Measurements from ENCODE around the gene CASP12.
A peak's percentile ranks its signal among the peaks of the same experiment; 100 is the strongest.

Gene CASP12

DNA sequence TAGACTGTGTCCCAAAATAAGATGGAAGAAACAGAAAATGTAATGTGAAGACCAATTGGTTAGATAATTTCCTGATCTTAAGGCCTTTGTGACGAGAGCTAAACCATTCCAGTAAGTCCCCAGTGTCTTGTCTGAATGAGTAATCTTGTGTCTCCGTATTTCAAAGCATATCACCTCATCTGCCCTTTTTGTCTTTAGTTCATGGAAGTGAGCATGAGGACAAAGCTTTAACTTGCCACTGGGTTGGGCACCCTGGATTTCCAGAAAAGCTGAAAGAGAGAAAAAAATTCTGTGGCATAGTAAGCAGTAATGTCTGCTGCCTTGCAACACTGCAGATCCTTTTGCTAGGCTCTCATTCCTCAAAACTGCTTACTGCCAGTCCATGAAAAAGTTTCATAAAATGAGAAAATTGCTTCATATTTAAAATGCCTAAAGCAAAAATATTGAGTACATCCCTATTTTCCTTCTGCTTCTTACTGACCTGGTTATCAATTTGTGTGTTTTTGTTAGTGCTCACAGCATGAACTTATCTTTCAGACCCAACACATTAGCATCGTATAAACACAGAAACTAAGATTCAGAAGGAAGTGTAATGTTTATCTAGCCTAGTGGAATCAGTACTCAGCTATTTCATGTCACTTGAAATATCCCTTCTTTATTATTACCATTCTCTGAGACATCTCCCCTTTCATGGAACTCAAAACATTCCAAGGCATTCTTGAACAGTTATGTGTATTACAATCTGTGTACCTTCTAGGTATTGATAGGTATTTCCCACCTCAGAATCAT, 5.3 kb downstream of the CASP12 start:
- no peak for DNase-seq (ENCODE audit: low read depth in 2 of 2)

DNA sequence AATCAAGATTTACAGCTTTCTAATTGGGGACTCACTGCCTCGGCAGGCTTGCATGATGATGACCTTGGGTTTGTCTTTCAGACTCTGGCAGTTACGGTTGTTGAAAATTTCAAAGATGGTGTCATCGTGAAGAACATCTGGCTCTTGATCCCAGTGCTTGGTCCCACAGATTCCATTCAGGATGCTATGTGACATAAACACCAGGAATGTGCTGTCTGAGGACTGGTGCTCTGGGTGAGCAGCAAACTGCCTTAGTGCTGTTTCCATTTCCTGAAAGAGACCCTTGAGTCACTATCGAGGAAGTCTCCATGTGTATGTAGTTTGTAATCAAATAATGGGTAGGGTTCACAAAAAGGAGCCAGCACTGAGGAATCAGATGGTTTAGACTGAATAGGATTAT, 7.1 kb downstream of the CASP12 start:
- DNase-seq (ENCODE audit: low read depth in 2 of 2) = peak; percentile 47 to 57

DNA sequence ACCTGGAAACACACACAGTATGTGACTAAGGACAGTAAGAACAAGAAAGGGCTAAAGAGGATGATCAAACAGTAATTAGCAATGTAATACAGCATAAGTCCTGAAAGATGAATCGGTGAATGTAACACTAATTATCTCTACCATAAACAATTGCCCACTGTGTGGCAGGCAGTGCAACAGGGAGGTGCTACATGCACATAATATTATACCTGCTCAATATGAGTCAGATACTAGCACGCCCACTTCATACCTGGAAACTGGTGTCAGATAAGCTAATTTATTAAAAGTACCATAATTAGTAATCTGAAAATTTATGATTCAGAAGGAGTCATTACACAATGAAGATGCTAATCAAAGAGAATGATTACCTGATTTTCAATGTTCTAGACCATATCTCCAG, 14.9 kb downstream of the CASP12 start:
- DNase-seq (ENCODE audit: low read depth in 2 of 2) = no peak

DNA sequence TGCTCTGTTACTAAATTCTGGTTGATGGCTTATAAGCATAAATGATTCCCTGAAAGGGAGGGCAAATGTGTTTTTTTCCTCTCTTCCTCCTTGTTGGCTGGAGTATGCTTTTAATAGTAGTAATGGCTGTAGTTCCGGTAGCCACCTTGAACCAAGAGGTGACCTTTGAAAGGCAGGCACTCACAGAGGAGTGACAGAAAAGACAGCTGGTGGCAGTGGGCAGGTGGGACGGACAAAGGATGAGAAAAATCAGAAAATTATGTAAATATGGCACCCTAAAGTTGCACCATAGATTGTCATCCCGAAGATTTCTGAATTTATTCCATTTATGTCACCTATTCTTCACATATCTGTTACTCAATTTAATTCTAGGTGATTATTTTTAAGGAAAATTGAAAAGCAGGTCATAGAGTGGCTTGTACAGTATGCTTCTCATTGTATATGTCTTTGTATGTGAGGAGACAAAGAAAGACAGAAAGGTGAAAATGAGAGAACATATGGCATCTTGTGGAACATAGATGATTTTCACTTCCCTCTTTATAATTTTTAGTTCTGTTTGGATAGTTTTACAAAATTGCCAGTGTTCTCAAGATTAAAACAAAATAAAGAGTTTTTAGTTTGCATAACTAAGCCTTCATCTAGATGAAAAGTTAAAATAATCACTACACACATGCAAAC, 17.0 kb downstream of the CASP12 start:
- DNase-seq (ENCODE audit: low read depth in 2 of 2) = no peak

DNA sequence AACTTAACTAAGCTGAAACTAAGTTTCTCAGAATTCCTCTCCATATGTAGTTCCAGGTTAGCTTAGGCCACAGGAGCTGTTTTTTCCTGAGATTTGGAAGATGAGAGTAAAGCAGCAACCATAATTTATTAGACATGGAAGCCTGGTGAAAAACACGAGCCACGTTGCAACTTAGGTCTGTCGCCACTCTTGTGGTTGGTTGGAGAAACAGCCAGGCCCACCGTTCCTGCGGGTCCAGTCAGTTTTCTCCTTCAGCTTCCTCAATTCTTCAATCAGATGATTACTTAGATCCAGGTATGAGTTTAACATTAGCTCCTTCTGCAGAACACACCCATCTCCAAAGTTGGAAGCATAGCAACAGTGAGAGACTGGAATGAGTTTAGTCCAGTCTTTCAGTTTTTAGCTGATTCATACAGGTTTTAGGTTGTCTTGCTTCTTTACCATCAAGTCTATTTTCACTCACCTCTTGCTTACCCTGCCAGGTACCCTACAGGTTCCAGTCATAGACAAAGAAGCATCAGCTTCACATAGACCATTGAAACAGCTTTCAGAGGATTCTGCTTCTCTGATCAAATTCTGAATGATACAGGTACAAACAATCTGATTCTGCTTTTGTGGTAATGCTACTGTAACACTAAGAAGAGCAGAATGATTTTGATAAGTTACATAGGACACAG, 18.6 kb downstream of the CASP12 start:
- no peak for DNase-seq (ENCODE audit: low read depth in 2 of 2)

DNA sequence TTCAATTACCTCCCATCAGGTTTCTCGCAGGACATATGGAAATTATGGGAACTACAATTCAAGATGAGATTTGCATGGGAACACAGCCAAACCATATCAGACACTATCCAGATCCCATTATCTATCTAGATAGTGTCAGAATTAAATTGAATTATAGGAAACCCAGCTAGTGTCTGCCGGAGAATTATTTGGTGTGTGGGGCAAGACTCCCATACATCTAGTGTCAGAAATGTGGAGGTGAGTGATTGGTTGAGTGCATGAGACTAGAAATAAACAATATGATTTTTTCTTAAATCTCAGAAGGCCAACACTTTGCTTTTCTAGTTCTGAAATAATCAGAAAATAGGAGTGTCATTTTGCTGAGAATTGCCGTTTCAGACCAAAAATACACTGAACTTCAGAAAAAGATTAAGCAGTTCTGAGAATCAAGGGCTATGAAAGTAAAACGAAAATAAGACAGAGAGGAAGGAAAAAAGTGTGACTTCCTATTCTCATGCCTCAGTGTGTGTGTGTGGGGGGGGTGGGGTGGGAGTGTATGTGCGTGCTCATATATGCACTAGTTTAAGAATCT, 21.3 kb downstream of the CASP12 start:
- DNase-seq (ENCODE audit: low read depth in 2 of 2) = no peak

DNA sequence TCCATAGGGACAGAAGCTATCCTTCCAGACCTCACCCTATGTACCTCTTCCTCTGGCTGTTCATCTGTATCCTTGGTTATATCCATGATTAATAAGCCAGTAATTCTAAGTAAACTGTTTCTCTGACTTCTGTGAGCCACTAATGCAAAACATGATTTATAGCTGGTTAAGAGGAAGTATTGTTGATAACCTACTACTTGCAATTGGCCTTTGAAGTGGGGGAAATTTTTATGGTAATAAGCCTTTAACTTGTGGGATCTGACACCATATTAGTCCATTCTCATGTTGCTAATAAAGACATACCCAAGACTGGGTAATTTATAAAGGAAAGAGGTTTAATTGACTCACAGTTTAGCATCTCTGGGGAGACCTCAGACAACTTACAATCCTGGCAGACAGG, 21.9 kb downstream of the CASP12 start:
- DNase-seq (ENCODE audit: low read depth in 2 of 2) = no peak

DNA sequence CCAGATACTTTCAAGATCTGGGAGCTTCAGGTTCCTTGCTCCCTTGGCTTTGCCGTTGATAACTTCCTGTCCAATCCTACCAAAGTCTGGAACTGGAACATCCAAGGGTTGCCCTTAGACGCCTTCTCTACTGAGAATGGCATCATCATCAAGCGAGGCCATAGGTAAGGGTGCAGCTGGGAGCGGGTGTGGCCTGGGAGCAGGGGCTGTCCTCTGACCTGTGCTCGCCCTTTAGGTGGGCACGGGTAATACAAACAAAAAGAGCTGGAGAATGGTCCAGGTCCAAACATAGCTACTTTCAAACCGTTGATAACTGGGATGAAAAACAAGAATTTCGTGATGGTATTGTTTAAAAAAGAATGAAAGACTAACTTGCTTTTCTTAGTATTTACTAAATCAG, 25.0 kb downstream of the CASP12 start:
- DNase-seq (ENCODE audit: low read depth in 2 of 2) = no peak

DNA sequence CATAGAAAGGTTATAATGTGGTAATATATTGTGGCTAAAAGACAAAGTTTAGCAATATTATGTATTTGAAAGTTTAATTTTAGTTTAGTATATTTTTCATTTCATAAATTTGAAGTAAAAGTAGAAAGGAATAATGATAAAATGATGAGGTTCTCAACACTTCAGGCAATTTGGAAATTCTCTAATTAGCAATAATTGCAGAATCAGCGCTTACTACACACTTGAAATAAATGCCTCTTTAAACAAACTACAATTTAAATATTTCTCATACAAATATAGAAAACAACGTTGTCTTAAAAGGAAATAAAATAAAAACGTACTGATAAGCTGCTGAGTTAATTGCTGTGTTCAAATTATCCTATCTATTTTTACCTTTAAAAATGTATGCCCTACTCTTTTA, 25.9 kb downstream of the CASP12 start:
- DNase-seq (ENCODE audit: low read depth in 2 of 2) = no peak

DNA sequence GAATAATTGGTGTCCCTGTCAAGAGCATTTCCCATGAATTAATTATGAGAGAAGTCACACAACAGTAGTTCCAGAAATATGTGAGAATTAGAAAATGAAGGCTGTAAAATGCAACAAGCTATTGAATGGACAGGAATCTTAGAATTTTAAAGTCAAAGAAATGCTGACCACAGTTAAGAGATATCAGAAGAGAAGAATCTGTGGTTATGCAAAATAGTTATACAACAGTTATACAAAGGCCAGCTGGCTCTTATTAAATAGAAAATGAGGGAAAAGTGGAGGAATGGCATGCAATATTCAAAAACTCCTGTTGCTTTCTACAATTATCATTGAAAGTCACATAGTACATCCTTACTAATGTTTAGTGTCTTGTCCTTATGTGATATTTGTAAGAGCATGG, 27.4 kb downstream of the CASP12 start:
- DNase-seq (ENCODE audit: low read depth in 2 of 2) = peak; percentile 54 to 64

DNA sequence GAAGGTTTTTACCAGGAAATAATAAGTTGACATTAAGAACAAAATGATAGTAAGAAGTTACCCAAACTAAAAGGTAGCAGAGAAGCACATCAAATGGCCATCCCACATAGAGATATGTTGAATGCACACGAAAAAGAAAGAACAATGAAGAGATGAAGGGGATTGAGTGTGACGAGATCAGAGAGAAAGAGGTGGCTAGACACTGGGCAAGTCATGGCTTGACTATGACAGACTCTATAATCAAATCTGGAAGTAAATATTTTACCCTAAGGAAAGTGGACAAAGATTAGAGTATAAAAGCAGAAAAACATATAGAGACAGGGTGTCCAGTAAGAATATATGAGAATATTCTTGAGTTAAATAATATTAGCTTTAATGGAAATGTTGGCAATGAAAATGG, 31.4 kb downstream of the CASP12 start:
- no peak for DNase-seq (ENCODE audit: low read depth in 2 of 2)

DNA sequence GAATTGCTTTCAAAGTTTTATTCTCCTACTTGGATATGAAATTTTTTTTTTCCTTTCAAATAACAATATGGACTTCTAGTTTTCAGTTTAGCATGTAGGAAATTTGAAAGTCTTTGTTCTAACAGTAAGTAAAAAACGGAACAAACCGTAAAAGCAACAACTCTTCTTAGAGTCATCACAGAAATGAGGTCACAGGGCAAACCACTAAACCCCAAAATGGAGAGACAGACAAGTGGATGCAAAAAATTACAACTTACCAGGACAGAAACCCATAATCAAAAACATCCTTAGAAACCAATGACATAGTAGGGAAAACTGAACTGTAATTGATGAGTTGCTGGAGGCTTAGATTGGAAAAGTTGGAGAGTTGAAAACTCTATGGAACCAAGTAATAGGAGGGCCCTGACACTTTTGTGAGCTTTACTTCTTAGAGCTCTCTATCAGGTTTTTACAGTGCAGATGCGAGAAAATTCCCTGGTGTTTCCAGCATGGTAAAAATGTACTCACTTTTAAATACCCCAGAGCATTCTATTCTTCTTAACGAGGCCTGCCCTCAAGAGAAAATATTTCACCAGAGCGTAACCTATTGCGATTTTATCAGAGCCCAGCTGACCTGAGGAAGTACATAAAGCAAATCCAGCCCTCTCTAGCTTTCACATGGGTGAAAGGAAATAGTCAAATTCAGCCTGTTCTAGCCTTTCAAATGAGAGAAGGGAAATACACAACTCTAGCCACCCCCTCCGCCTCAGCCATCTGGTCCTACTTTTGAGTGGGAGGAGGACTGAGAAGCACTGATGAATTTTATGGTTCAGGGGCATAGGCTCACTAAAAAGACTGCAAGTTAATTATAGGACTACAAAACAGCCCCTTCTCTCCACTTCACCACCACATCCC, 39.1 kb downstream of the CASP12 start:
- DNase-seq (ENCODE audit: low read depth in 2 of 2) = peak in 1 of 2 experiments; percentile 6

DNA sequence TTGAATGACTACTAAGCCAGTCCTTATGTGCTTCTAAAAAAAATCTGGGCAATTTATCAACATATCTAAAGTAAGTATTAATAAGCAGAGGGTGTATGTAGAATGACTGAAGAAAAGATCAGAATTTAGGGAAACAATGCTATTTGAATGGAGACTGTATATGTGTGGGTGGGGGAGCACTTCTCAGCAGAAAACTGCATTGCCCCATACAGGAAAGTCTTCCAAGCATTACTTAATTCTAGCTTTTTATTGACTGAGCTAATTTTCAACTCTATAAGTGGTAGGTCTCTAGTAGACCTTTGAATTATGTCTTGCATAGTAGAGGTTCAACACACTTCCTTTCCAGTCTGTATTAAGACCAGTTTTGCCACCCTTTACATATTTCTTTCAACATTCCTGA, 41.7 kb downstream of the CASP12 start:
- DNase-seq (ENCODE audit: low read depth in 2 of 2) = no peak

DNA sequence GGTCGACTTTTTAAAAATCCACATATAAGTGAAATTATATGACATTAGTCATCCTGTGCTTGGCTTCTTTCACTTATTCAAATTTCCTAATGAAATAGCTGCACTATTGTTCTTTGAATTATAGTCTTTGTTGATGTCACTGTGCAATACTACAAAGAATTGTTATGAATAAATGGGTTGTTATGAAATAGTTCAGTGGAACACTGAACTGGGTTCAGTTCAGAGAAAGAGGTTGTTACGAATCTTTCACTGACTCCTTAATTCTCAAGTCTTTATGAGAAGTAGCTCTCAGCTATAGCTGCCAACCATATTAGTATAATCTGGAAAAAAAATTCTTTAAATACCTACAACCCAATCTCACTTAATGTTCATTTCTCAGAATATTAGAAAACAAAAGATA, 42.3 kb downstream of the CASP12 start:
- DNase-seq (ENCODE audit: low read depth in 2 of 2) = no peak

DNA sequence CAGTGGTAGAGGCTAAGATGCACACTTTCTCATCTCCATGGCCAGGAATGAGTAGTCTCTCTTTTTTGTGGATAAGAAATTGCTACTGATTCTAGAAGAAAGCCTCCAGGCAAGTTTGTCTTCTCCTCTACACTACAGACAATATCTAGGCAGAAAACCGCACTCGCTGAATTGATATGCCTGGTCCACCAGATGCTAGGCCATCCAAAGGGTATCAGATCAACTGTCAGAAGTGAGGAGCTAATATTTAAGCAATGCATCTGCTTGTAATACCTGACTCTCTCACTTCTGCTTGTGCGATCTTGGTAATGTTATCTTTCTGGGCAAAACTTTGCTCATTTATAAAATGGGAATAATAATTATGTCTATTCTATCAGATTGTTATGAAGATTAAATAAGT, 45.0 kb downstream of the CASP12 start:
- no peak for DNase-seq (ENCODE audit: low read depth in 2 of 2)

DNA sequence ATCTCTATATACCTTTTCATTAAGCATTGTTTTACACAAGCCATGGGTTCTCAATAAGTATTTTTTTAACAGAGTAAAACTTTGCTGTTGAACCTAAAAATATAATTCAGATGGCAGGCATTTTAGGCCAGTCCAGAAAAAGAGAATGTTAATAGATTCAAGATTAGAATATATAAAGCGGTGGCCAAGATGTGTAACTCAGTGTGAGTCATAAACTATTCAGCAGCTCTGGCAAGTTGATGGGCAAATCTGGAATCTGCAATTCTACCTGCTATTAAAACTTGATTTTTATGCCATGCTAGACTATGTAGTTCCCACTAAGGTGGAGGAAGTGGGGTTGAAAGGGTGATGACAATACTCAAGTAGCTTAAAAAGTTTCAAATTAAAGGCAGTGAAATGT, 45.4 kb downstream of the CASP12 start:
- no peak for DNase-seq (ENCODE audit: low read depth in 2 of 2)

DNA sequence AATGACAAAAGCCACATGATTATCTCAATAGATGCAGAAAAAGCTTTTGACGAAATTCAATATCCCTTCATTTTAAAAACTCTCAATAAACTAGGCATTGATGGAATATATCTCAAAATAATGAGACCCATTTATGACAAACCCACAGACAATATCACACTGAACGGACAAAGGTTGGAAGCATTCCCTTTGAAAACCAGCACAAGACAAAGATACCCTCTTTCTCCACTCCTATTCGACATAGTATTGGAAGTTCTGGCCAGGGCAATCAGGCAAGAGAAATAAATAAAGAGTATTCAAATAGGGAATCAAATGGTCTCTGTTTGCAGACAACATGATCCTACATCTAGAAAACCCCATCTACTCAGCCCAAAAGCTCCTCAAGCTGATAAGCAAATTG, 52.0 kb downstream of the CASP12 start:
- no peak for DNase-seq (ENCODE audit: low read depth in 2 of 2)

DNA sequence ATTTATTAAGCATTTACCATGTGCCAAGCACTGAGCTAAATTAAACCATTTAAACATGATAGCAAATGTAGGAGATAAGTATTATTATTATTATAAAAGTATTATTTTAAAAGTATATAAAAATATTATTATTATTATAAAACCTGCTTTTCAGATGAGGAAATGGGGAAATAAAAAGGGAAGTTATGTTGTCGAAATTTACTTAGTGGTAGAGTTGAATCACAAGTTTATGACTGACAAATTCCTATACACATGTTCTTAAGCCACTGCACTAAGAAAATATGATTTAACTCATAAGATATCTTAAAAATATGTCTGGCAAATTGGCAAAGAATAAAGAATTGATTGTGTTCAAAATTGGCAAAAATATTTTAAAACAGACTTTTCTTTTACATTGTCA, 53.8 kb downstream of the CASP12 start:
- no peak for DNase-seq (ENCODE audit: low read depth in 2 of 2)

DNA sequence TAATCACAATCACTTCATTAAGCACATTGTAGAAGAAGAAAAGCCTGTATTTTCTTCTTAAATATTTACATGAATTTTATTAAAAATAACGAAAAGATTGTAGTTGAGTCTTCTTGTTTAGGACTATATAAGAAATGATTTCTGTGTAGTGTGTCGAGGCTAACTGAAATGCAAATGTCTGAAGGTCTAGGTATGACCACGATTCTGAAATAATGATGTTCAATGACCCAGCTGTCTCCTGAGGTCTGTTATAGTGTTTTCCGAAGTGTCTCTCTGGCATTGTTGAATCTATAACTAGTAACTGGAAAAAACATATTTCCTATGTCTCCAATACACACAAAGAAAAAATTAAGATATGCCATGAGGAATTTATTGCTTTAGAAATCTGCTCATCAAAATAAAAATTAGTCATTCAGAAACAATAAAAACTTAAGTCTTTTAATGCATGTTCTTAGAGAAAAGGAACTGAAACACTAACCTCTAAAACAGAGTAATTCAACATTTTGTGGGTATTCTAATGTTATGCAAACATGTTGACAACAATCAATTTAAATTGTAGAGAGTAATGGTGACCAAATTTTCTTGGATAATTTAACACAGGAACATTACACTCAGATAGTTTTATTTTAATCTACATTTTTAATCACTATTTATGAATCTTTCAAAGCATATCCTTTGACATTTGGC, 55.0 kb downstream of the CASP12 start:
- no peak for DNase-seq (ENCODE audit: low read depth in 2 of 2)

DNA sequence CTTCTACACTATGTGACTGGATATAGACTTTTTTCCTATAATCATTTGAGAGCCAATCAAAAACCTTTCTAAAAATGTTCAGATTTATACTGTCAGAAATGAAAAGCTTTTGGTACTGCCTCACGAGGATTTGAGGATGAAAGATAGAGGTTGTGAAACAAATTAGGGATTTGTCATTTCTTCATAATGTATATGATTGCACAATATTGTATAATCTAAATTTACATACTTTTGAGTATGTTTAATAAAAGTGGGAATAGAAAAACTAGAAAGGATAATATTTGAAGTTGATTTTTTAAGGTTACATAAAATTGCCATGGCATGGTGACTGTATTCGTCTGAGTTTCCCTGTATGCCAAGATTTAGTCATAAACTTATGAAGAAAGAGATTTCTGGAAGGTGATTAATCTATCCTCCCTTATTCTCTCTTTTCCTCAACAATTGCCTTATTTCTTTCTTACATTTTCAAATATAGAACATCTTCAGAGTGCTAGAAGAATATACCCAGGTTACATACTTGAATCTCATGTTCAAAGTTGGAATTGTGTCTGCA, 56.2 kb downstream of the CASP12 start:
- no peak for DNase-seq (ENCODE audit: low read depth in 2 of 2)

DNA sequence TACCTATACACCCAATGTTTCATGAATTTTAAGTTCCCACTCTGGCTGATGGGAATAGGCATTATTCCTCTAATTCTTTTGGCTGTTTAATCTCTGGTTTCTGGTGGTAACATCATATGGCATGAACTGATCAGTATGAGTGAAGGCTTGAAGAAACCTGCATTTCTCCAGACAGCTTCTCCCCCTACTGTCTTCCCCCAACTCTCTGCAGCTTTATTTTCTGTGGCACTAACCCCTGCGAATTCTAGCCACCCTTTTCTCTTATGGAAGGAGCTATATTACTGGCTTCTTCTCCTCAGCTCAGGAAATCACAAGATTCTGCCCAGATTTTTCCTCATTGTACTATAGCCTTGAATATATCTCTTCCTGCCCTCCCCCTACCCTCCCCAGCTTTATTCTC, 57.1 kb downstream of the CASP12 start:
- DNase-seq (ENCODE audit: low read depth in 2 of 2) = no peak

Data from fibroblast of skin of left quadriceps (primary cell).